SW480 (cell line): ENCODE results near the gene SCAPER.

Source experiments
- DNase-seq: peaks from one replicate; pipeline ENCODE4 v3.0.0-alpha.2; 2016; ENCODE audit warnings: low spot score

Gene SCAPER

DNA sequence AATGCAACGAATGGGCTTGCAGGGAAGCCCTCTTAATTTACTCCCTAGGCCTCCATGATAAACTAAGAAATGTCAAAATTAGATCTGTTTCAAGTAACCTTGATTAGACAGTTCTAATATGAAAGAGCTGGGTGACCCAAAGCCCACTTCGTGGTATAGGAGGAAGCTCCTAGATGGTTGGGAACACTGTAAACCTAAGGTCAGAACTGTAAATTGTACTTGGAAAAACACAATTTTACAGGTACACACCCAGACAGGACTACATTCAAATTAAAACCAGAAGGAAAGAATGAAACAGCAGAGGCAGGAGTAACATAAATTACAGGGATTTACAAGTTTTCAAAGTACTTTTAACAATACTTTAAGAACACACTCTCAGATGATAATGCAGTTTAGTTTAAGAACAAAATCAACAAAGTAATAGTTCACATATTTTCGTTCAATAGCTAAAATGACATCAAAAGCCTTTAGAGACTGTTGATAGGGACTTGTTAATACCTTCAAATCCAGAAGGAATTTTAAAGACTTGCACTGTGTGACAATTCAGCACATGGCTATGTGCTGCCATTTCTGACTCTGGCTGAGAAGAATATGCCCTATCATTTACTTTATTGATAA, 550.2 kb downstream of the SCAPER start:
- no peak for DNase-seq

DNA sequence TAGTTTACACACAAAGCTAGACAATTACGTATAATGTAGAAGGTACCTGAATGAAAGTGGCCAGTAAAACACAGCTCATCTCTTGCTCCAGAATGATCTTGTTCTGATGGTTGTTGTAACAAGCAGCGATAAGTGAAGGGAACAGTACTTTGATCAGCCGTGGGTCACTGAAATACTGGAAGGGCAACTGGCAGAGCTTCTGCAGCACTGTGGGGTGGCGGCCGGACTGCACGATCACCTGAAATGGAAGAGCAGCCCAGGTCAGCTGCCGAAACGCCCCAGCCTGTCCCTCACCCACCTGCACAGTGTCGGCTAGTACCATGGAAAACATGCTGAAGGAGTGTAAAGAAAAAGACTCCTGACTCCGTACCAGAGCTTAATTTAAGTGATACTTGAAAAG, 551.2 kb downstream of the SCAPER start:
- DNase-seq, result no peak

DNA sequence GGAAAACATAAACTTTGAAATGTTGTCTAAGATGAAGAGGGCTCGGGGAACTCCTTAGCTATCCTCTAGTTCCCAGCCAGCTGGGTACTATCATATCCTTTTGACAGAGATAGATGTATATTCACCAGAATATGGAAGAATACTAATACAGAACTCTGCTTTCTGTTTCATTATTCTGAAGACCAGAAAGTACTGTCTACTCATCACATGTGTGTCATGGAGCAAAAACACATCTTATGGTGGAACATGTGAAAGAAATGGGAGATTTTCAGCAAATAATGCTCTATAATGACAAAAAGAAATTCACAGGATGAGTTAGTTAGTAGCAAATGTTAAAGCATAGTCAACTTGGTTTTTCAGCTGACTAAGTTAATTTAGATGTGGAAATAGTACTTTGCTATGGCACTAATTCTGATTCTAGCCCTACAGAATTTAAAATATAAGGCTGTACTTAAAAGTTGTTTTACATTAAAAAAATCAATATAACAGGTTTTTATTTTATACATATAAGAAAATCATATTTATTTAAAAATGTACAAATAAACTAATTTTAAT, 552.0 kb downstream of the SCAPER start:
- no peak for DNase-seq

DNA sequence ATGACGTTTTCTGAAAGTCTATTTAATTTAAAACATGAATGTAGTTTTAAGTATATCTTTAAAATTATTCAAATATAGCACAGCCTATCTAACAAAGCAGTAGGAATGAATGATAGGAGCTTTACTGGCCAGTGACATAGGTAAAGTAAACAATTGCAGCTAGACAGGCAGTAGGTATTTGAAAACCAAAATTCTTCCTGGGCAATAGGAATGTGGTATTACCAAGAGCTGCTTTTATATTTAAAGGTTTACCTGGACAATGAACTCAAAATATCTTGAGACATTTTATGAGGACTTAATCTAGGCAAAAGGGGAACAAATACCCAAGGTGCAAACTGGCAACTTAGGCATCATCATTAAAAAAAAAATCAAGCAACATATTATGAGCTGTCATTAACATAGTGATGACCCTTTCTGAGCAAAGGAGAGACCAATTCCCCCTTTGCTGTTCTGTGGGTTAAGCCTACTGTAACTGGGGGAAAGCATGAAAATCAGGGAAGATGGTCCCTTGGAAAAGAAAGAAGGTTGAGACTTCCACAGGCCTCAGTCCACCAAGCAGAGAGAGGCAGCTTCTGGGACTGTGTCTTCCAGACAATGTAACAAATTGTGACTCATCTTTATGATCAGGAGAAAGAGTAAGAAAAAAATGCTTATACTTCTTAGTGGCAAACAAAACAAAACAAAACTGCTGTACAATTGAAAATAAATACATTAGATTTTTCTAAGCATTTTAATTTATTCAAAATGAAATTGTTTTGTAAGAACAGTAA, 555.7 kb downstream of the SCAPER start:
- DNase-seq, result no peak

DNA sequence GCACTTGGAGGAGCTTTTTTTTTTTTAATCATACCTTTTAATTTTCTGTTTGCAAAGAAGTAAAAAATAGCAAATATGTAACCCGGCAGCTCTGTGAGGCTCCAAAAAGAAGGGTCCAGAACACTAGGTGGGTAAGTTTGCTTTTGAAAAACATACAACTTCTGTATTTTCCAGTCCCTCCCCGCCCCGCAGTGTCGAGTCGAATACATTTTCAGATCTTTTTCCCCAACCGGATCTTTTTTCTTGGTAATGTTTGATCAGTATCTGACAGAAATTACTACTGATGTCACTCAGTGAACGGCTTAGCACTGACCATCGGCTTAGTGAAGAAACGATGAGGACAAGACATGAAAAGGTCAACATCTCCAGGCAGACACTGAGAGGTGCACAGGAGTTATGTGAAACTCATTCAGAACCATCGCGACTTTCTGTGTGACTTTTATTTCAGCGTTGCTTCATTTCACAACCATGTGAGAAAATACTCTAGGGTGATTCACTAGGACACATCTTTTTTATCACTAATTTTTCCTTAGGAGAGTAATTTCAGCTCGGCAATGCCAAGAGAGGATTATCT, 557.6 kb downstream of the SCAPER start:
- no peak for DNase-seq

DNA sequence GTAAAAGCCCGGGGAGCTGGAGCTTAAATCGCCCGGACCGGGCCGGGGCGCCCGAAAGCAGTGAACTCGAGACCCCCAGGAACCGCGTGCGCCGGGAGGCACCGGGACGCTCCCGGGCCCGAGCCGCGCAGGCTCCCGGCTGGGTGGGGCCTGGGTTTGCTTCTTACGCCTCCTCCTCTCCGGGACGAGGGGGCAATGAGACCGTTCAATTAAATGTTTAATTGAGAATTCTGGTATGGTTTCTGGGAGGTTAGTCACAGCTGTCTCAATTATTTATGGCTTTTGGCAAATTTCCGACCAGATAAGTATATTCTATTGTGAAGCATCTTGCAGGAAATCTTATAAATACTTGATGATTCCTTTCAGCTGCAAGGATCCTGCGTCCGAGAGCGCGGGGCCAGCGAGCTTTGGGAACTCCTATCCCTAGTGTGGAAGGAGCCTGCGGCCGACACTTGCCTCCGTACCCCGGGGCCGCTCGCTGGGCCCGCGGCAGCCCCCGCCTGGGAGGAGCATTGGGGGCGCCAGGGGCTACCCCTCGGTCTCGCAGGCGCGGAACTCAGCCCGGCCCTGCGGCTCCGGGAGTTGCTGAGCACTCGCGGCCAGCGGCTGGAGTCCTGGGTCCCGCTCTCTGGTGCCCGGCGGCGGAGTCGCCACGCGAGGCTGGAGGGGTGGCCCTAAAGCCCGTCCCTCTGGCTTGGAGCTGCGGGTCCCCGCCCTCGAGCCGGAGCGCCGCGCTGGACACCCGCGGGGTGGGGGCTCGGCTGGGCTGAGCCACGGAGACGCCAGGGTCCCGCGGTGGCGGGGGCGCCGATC, 558.3 kb downstream of the SCAPER start:
- no peak for DNase-seq

DNA sequence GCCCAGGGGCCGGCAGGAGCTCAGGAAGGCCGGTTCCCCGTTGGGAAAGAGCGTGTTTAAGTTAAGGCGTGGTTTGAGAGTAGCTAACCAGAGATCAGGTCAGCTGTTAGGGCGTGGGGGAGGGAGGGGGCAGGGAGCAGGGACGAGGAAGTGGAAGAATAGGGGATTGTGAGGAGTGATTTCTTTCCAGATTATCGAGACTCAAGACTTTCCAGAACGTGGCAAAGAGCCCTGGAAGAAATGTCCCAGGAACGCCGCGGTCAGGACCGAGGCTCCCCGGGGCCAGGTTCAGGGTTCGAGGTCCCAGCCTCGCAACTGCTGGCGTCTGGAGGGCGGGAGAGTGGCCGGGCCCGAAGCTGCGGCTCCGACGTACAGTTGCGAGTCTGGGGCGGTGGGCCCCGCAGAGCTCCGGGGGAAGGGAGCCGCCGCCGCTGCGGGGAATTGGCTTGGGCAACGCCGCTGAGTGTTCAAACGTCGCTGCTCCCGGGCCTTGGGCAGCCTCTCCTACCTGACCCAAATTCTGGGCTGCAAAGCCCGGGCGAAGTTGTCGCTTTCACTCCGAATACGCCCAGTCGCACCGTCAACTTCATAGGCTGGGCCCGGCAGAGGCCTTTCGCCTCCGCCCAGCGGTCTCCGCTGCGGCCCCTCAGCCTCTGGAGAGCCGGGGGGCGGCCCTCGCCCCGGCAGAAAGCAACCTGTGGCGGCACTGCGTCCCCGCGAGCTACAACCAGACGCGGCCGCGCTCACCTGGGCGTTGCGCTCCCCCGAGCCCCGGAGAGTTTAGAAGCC, 559.1 kb downstream of the SCAPER start:
- peak; percentile 57 for DNase-seq

DNA sequence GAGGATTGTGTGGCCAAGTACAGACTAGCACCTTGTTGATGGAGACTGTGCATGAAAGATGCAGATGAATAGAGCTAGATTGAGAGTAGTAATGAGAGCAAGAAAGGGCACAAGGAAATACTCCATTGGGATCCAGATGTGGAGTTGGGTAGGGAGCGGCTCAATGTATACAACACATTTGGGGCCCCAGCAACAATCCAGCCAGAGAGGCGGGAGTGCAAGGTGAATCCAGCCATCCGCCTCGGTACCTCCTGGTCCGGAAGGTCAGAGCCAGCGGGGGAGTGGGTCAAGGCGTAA, 559.6 kb downstream of the SCAPER start:
- DNase-seq, result no peak

DNA sequence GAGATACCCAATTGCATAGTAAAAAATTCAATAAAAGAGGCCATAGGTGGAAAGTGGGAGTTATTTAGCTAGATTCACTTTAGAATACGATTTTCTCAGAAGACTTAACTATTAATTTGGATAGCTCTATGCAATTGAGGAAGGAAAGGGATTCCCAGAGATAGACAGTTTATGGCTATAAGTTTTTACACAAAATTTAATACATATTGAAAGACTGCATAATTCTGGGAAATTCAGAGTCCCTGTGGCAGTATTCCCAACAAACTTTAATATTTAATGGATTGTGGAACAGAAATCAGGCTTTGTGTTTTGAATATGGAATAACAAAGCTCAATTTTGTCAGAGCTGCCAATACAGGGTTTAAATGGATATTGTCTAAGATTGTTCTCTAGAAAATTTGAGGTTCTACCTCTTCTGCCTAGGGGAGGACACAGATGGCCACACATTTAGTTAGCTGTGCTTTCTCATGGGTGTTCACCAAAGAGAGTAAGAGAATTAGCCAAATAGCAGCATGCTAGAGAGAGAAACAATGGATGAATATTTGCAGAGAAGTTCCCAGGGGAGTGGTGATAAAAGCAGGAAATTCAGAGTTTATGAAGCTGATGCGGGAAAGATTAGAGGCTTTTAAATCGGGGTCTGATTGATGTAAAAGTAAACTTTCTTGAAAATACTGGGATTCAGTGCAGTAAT, 560.1 kb downstream of the SCAPER start:
- no peak for DNase-seq

DNA sequence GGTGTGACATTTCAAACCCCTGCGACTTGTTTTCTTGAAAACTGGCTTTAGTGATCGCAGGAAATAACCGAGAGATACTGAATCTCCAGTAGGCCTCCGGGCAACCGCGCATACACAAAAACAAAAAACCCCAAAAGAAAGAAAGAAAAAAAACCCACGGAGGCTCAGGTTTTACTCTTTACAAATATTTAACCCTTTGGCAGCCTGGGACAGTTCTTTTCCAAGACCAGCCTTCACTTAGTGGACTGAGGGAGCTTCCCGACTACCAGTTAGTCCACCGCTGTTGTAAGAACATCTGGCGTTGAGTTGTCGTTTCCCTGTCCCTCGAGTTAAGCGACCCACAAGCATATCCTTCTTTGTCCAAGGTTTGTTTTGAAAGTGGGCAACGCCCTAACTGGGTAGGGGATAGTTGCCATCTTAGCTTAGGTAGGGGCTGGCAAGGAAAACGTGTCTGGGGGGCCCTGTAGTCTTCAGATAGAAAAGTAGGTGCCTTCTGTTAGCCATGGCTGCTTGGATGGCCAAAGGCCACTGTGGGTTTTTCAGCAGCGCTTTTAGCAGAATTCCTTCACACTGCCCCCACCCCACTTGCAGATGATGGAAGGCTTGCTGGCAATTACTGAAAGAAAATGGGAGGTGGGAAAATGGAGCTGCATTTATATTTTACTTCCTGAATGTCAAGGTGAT, 561.7 kb downstream of the SCAPER start:
- DNase-seq, result no peak

DNA sequence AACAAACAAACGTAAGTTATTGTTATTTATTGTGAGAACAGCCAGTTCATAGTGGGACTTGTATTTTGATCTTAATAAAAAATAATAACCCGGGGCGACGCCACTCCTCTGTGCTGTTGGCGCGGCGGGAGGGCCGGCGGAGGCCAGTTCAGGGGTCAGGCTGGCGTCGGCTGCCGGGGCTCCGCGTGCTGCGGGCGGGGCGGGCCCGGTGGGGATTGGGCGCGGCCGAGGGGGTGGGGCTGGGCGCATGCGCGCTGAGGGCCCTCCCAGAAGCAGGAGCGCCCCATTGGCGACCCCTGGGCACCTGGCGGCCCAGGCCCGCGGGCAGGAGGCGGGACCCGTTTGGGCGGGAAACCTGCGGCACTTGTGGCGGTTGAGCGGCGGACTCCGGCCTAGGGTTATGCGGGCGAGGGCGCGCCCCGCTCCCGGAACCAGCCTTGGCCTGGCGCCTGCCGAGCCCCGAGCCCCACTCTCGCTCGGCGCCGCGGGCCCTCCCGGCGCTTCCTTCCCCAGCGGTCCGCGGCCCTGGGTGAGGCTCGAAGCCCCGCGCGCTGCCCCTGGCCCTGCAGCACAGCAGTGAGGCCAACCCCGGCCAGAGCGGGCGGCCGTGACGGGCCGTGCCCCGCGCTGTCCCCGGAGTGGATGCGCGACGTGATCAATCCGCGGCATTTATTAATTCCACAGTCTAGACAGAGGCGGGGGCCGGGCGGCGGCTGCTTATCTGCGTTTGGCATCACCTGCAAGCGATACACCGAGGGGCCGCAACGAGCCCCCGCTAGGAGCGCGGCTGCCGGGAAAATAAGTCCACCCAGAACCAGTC, 562.5 kb downstream of the SCAPER start:
- no peak for DNase-seq

DNA sequence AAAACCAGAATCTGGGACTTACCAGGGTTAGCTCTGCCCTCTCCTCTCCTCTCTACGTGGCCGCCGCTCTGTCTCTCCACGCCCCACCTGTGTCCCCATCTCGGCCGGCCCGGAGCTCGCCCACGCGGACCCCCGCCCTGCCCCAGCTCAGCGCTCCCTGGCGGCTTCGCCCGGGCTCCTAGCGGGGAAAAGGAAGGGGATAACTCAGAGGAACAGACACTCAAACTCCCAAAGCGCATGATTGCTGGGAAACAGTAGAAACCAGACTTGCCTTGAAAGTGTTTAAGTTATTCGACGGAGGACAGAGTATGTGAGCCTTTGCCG, 563.1 kb downstream of the SCAPER start:
- no peak for DNase-seq

DNA sequence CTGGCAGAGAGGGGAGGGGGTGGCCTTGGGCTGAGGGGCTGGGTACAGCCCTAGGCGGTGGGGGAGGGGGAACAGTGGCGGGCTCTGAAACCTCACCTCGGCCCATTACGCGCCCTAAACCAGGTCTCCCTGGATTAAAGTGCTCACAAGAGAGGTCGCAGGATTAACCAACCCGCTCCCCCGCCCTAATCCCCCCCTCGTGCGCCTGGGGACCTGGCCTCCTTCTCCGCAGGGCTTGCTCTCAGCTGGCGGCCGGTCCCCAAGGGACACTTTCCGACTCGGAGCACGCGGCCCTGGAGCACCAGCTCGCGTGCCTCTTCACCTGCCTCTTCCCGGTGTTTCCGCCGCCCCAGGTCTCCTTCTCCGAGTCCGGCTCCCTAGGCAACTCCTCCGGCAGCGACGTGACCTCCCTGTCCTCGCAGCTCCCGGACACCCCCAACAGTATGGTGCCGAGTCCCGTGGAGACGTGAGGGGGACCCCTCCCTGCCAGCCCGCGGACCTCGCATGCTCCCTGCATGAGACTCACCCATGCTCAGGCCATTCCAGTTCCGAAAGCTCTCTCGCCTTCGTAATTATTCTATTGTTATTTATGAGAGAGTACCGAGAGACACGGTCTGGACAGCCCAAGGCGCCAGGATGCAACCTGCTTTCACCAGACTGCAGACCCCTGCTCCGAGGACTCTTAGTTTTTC, 563.6 kb downstream of the SCAPER start:
- no peak for DNase-seq

DNA sequence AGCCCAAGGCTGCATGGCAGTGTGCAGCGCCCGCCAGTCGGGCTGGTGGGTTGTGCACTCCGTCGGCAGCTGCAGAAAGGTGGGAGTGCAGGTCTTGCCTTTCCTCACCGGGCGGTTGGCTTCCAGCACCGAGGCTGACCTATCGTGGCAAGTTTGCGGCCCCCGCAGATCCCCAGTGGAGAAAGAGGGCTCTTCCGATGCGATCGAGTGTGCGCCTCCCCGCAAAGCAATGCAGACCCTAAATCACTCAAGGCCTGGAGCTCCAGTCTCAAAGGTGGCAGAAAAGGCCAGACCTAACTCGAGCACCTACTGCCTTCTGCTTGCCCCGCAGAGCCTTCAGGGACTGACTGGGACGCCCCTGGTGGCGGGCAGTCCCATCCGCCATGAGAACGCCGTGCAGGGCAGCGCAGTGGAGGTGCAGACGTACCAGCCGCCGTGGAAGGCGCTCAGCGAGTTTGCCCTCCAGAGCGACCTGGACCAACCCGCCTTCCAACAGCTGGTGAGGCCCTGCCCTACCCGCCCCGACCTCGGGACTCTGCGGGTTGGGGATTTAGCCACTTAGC, 564.3 kb downstream of the SCAPER start:
- DNase-seq, result no peak

DNA sequence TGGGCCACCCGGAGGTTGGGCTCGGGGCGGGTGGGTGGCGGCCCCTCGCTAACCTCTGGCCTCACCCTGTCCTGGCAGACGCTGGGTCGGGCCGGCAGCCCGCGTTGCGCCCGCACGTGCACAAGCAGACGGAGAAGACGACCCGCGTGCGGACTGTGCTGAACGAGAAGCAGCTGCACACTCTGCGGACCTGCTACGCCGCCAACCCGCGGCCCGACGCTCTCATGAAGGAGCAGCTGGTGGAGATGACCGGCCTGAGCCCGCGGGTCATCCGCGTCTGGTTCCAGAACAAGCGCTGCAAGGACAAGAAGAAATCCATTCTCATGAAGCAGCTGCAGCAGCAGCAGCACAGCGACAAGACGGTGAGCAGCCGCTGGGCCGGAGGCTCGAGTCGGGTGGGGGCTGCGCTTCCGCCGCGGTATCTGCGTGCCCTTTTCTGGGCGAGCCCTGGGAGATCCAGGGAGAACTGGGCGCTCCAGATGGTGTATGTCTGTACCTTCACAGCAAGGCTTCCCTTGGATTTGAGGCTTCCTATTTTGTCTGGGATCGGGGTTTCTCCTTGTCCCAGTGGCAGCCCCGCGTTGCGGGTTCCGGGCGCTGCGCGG, 564.8 kb downstream of the SCAPER start:
- DNase-seq, result no peak

DNA sequence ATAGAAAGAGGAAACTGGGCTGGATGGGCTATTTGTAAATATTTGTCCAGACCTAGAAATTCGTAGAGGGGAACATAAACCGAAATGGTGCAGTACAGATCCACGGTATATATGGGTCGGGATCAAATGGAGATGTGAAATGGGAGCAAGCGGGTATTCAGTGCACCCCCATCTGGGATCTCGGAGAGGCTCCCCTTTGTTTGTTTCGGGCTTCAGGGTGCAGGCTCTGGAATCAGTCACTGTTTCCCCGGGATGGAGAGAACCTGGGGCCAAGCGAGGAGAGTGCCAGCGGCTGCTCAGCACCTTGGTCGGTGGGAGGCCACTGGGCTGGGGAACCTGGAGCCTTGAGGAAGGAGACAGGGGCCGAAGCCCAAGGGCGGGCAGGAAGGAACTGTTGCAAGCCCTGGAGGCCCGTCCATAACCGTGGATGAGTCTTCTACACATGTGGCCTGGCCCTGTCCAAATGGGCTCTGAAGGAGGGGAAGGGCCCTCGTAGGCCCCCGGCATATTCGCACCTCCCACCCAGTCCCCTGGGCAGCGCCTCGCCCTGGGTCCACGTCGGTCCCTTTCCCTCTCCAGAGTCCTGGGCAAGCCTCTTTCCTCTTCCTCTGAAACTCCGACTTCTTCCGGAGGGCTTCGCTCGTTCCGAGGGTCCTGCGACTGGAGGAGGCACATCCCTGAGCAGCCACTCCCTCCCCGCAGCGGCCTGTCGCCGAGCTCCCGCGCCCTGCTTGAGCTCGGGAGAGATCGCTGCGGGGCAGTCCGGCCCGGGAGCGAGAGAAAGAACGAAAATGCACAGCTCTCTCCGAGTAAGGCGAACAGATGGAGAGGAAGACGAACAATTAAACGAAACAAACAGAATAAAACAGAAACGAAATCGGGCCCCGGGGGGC, 565.6 kb downstream of the SCAPER start:
- no peak for DNase-seq

DNA sequence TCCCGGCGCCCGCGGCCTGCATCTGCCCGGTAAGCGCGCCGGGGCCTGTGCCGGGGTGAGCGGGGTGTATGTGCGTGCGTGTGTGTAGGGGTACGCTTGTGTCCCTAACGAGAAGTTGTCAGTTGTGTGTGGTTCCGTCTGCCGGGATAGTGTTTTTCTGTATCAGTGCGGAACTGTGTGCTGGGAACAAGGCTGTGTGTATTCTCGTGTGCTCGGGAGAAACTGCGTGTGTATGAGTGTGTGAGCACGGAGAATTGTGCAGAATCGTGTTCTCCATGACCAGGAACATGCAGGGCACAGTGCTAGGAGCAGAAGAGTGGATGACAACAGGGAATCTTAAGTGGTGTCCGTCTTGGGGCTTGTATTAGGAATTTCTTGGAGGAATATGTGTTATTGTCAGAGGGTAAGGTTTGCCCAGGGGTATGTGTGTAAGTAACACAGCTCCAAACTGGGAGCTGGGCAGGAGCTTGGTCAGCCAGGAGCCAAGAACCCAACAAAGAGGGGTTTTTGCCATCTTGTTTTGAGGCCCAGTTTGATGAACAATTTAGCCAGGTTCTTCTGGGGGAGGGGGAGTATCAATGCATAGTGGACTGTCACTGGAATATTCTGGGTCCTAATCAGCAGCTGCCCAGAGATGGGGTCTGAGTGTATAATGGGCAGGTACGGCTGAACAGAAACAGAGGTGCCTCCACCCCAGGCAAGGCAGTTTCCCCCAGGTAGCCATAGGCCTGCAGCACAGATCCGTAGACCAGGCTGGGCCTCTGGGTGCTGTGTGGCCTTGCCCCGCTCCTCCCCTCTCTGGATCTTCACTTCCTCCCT, 566.4 kb downstream of the SCAPER start:
- no peak for DNase-seq
